HS-5 (cell line): Measurements from ENCODE around the gene ABHD6.
"Not testable (repeated sequence)": the region's sequence is repeated elsewhere in the genome, so short reads cannot be mapped to it uniquely, and the experiment has no call there.

Source experiments
- DNase-seq: peaks from one replicate; pipeline ENCODE4 v3.0.0-alpha.2; 2012; ENCODE audit warnings: low read depth

The ABHD6 gene

DNA sequence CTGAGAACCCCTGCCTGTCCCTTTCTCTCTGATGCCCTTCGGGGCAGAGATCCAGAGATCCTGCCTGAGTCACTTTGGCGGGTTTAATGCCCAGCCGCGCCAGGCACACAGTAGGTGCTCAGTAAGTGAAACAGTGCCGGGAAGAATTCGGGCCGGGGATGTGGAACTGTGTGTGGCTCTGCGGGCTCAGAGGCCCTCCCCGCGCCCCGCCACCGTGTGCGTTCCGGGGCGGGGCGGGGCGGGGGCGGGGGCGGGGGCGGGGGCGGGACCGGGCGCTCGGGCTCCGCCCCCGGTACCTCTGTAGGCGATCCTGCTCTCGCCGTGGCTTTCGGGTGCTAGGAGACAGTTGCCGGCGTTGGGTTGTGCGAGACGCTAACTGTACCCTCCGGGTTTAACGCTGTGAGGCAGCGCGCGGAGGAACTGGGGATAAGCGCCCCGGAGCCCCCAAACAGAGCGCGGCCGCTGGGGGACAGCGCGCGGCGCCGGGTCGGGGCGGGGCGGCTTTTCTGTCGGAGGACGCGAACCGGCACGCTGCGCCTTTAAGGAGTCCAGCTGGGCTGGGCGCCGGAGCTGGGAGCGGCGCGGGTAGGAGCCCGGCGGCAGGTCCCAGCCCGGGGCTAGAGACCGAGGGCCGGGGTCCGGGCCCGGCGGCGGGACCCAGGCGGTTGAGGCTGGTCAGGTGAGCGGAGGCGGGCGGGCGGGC lies at the start of gene ABHD6:
Gene ABHD6 (plus strand): TSS at position 555 of the 703 bp plus-strand sequence. CDS start 18,795 bp downstream, outside the sequence.
- DNase-seq, result peak; percentile 55

DNA sequence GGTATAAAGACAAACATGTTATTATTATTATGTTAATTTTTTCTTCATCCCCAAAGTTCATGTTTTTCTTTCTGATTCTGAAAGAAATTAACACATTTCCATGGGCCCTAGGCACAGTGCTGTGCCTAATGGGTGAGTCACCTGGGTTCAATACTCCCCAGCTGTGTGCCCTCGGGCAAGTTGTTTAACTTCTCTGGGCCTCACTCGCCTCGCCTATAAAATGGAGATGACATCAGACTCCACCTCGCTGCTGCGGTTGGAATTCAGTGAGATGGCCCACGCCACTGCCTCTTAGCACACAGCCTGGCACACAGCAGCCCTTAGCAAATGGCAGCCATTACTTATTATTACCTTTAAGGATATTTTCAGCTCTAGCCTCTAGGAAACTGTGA lies 49.4 kb upstream of the ABHD6 start:
- no peak for DNase-seq

DNA sequence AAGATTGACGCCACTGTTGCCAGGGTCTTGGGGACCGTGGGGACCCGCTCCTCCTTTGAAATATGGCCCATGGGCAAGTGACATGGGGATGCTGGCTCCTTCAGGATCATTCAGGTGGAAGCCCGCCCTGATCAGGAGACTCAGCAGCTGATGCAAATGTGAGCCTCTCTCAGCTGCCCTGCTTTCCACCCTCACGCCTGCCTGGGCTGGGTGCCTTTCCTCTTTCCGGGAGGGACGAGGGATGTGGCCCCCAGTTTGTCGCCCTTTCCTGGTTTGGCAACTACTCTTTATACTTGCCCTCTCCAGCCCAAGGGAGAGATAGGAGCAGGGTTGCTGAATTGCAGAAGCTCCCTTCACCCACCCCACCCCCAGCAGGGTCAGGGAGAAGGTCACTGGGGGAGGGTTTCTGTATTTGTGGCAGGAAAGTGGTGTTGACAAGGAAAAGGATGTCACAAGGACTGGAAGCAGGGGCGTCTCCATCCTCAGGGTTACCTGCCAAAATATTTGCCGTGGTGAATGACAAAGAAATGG lies 48.6 kb upstream of the ABHD6 start:
- no peak for DNase-seq

DNA sequence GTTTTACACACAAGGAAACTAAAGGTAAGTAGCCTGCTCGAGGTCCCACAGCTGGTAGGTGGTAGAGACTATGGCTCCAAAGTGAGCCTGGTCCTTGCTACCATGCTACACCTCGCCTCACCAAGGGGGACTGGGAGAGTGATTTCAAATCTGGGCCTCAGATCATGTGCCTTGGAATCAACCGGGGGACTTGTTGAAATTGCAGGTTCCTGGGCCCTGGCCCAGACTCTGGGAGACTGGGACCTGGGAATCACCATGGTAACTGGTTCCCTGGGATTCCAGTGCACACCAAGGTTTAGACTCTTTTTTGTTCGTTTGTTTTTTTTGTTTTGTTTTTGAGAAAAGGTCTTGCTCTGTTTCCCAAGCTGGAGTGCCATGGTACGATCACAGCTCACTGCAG lies 47.9 kb upstream of the ABHD6 start:
- DNase-seq, result no peak

DNA sequence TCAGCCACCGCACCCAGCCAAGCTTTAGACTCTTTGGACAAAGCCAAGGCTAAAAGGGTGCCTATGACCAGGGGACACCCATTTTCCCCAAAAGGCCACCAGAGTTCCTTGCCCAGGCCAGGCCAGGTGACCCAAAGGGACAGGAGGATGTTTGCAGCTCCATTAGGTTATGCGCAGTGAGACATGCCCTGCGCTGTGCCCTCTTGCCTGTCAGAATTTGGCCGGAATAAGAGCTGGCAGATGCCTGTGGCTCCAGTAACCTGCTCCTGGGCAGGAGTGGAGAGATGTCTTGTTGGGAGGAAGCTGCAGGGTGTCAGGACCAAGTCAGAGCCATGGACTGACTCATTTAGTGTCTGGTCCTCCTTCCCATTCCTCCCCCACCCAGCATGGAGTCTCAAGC lies 47.3 kb upstream of the ABHD6 start:
- no peak for DNase-seq

DNA sequence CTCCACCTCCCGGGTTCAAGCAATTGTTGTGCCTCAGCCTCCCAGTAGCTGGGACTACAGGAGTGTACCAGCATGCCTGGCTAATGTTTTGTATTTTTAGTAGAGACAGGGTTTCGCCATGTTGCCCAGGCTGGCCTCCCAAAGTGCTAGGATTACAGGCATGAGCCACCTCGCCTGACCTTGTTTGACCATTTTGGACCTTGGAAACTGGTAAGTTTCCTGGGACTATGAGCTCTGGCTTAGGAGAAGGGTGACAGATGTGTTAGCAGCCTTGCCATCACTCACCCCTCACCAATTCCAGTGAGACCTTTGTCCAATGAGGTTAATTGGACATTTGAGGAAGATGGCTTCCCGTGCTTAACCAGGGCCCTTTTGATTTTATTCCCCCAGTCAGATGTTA lies 46.7 kb upstream of the ABHD6 start:
- no peak for DNase-seq

GRCh38 chr3:58191361-58191991 lies 46.1 kb upstream of the ABHD6 start:
- DNase-seq, result no peak

DNA sequence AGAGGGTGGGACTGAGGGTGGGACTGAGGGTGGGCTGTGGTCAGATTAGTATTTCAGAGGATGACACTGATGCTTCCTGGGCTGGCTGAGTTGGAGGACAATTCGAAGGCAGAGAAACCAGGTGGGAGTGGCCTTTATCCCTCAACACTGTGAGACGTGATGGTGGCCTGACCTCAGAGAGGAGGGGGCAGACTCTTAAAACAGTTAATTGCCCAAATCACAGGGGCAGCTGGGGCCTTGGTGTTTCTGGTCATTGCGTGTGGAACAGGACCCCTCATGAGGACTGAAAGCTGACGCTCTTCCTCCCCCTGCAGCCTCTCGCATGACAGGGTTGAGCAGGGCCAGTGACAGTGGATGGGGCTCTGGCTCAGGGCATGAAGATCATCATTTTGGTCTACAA lies 45.5 kb upstream of the ABHD6 start:
- DNase-seq, result no peak

- DNase-seq, result no peak
Observed at GRCh38 chr3:58193682-58194407, 43.7 kb upstream of the ABHD6 start.

DNA sequence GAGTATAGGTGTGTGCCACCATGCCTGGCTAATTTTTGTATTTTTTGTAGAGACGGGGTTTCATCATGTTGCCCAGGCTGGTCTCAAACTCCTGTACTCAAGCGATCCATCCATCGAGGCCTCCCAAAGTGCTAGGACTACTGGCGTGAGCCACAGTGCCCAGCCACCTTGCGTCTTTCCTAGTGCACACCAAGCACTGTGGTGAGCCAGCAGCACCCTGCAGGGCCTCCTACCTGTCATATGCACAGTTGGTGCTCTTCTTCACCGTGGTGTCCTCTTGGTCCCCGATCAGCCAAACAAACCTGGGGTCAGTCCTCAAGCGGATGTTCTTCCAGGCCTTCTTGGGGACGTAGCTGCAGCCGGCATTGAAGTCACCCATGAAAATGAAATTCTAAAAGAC lies 40.0 kb upstream of the ABHD6 start:
- no peak for DNase-seq

- no peak for DNase-seq
Observed at GRCh38 chr3:58198362-58198761, 39.2 kb upstream of the ABHD6 start.

GRCh38 chr3:58198804-58199203 lies 38.8 kb upstream of the ABHD6 start:
- no peak for DNase-seq

- DNase-seq, result no peak
Observed at GRCh38 chr3:58200121-58200709, 37.4 kb upstream of the ABHD6 start.

DNA sequence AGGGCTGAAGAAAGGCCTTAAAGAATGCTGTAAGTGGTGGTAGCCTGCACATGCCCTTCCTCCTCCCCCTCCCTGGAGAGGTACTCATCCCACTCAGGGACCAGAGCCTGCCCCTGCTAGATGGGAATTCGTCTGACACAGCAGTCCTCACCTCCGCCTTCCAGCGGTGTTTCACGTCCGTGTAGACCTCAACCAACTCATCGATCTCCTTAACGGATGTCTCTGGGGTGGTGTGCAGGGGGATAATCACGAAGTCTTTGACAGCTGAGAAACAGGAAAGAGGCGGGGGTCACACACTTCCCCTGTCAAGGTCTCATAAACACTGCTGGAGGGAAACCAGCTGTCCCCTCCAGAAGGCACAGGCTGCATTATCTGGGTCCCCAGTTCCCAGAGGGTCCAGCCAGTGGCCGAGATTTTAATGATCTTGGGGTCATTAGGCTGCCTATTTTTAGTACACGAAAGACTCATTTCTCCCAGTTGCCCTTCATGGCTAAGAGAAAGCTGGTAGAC lies 36.7 kb upstream of the ABHD6 start:
- DNase-seq, result no peak

- DNase-seq, result not testable (repeated sequence)
Observed at GRCh38 chr3:58201451-58201850, 36.1 kb upstream of the ABHD6 start.

GRCh38 chr3:58202917-58203360 lies 34.7 kb upstream of the ABHD6 start:
- DNase-seq, result no peak

DNA sequence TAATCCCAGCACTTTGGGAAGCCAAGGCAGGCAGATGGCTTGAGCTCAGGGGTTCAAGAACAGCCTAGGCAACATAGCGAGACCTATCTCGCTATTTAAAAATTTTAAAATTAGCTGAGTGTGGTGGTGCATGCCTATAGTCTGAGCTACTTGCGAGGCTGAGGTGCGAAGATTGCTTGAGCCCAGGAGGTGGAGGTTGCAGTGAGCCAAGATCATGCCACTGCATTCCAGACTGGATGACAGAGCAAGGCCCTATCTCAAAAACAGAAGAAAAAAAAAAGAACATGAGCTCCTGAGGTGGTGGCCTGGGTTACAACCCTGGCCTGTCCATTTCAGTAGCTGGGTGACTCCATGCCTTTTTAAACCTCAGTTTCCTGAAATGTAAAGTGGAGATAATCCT lies 34.1 kb upstream of the ABHD6 start:
- DNase-seq, result no peak

- DNase-seq, result no peak
Observed at GRCh38 chr3:58204720-58205119, 32.9 kb upstream of the ABHD6 start.

DNA sequence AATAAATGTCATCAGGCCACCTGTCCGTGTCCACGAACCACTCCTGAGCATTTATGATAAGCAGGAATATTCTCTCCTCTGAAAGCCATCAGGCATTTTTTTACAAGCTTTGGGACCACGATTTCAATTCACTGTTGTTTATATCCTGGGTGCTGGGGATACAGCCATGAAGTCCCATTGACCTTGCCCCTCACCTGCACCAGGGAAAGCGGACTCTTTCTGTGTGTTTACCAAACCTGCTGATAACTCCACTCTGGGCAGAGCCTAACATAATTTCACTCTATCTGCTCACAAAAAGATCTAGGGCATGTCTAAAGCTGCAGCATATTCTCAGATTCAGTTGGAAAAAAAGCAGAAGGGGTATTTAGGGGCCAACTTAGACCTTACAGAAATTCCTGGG lies 31.6 kb upstream of the ABHD6 start:
- DNase-seq, result no peak

DNA sequence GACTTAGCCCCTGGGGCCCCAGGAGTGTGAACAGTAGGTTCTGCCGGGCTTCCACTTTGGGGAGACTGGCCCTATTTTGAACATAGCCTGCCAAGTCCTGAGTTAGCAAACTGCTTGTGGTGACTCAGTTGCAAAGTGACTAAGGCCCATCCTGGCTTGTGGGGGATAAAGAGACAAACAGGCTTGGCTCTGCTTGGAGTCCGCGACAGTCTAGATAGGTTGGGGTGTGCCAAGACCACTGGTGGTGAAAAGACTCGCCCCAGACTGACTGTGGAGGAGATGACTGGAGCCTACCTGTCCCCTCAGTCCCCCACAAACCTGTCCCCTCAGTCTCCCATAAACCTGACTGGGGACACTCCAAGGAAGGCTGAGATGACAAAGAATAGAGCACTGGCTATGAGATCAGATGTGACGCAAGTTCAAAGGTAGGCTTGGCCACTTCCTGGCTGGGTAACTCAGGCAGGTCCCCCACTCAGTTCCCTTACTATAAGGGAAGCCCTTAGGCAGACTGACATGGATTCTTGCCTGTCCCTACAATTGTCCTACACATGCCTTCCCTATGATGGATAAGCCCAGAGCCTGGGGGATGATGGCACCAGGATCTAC lies 31.1 kb upstream of the ABHD6 start:
- no peak for DNase-seq

- DNase-seq, result no peak
Observed at GRCh38 chr3:58207954-58208353, 29.6 kb upstream of the ABHD6 start.

DNA sequence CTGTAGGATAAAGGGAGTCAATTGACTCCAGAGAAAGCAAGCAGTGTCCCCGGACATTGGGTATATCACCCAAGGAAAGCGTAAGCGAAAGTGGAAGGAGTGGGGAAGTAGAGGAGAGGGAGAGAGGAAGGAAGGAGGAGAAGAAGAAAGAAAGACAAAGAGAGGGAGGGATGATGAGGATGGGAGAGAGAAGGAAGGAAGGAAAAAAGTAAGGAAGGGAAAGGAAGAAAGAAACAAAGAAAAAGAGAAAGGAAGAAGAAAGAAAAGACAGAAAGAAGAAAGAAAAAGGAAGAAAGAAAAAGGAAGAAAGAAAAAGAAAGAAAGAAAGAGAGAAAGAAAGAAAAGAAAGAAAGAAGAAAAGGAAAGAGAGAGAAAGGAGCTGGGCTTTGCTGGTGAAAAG lies 27.7 kb upstream of the ABHD6 start:
- no peak for DNase-seq
